ENCODE results near the gene GATA2. TPM values are rescaled to one million over a fixed set of nuclear protein-coding genes. Genes with fewer than 3 reads are reported as not detected.

The GATA2 gene
- total RNA-seq, 1 donor, result 0.72 TPM

DNA sequence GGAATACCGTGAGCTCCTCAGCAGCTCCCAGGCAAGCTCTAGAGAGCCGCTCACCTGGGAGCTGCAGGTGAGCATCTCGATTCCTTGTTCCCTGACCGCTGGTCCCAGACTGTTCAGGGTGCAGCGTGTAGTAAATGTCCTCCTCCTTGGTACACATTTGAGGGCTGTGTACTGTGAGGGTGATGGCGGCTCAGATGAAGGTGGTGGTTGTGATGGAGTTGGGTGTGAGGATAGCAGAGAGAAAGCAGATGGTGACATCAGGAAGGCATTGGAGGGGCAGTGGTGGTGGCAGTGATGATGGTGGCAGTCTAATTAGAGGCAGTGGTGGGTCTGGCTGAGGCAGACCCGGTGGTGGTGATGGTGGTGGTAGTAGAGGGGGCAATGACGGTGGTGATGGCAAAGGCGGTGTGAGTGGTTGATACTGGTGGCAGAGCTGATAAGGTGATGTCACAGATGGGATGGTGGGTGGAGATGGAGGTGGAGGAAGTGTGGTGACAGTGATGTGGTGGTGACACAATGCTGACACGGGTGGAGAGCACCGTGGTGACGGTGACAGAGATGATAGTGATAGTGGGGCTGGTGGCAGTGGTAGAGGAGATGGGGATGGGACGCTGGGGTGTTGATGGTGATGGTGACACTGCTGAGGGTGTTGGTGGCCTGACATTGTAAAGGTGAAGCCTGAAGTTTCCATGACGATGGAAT lies 26.0 kb downstream of the GATA2 start, which contains the start of gene DNAJB8:
Gene DNAJB8 (minus strand): TSS at position 51 of the 702 bp plus-strand sequence. CDS start 3,645 bp downstream, outside the sequence.
- no peak within 1 kb of the TSS for H2AFZ ChIP-seq (ENCODE audit: low read length)
- DNase-seq (ENCODE audit: insufficient read length, low spot score, missing footprints), result no peak

DNA sequence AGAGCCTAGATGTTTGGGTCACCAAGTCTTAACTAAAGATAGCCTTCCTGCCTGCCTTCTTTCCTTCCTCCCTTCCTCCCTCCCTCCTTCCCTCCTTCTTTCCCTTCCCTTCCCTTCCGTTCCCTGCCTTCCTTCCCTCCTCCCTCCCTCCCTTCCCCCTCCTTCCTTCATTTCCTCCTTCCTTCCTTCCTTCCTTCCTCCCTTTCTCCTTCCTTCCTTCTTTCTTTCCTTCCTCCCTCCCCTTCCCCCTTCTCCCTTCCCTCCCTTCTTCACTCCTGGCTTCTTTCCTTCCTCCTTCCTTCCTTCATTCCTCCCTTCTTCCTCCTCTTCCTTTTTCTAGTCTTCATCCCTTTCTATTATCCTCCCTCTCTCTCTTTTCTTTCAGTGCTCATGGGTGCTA lies 28.3 kb downstream of the GATA2 start:
- H3K4me3 ChIP-seq (ENCODE audit: insufficient read depth, low read length), result no peak overlapping the region
- H3K27ac ChIP-seq (ENCODE audit: low read depth, low read length), result no peak overlapping the region
- no peaks in the 10 kb centered on the region for H3K36me3 ChIP-seq (ENCODE audit: insufficient read depth, low read length)
- TF ChIP-seq, protein P1, sequence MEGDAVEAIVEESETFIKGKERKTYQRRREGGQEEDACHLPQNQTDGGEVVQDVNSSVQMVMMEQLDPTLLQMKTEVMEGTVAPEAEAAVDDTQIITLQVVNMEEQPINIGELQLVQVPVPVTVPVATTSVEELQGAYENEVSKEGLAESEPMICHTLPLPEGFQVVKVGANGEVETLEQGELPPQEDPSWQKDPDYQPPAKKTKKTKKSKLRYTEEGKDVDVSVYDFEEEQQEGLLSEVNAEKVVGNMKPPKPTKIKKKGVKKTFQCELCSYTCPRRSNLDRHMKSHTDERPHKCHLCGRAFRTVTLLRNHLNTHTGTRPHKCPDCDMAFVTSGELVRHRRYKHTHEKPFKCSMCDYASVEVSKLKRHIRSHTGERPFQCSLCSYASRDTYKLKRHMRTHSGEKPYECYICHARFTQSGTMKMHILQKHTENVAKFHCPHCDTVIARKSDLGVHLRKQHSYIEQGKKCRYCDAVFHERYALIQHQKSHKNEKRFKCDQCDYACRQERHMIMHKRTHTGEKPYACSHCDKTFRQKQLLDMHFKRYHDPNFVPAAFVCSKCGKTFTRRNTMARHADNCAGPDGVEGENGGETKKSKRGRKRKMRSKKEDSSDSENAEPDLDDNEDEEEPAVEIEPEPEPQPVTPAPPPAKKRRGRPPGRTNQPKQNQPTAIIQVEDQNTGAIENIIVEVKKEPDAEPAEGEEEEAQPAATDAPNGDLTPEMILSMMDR (IDR thresholded peaks at IDR 0.05; ENCODE audit: extremely low read depth, low read depth, low read length), result no peak
- DNase-seq (ENCODE audit: insufficient read length, low spot score, missing footprints), result no peak
- H3K9me3 ChIP-seq (ENCODE audit: low read depth, low read length), result no peaks in the 10 kb centered on the region
- H3K4me1 ChIP-seq (ENCODE audit: insufficient read depth, low read length), result no peaks in the 10 kb centered on the region
- H3K79me2 ChIP-seq (ENCODE audit: insufficient read depth, low read length), result no peaks in the 10 kb centered on the region
- no peak overlapping the region for H2AFZ ChIP-seq (ENCODE audit: low read length)
- H3K4me2 ChIP-seq (ENCODE audit: insufficient read depth, low read length), result no peak overlapping the region
- no peaks in the 10 kb centered on the region for H4K20me1 ChIP-seq (ENCODE audit: insufficient read depth, low read length)
- H3K27me3 ChIP-seq (ENCODE audit: insufficient read depth, low read length), result peaks cover 26% of the 10 kb centered on the region

More for the DNA sequence above, 26.0 kb downstream of the GATA2 start, which contains the start of gene DNAJB8:
- Histone ChIP-seq H4K20me1 (ENCODE audit: insufficient read depth, low read length) (no peaks in the 10 kb centered on the region), H3K27me3 (ENCODE audit: insufficient read depth, low read length) (peaks cover 28% of the 10 kb centered on the region), H3K4me2 (ENCODE audit: insufficient read depth, low read length) (no peak within 1 kb of the TSS), H3K4me1 (ENCODE audit: insufficient read depth, low read length) (no peaks in the 10 kb centered on the region), H3K9me3 (ENCODE audit: low read depth, low read length) (no peaks in the 10 kb centered on the region), H3K79me2 (ENCODE audit: insufficient read depth, low read length) (no peaks in the 10 kb centered on the region), H3K4me3 (ENCODE audit: insufficient read depth, low read length) (no peak within 1 kb of the TSS), H3K27ac (ENCODE audit: low read depth, low read length) (no peak within 1 kb of the TSS), H3K36me3 (ENCODE audit: insufficient read depth, low read length) (no peaks in the 10 kb centered on the region)
- TF ChIP-seq, protein P1 (IDR thresholded peaks at IDR 0.05; ENCODE audit: extremely low read depth, low read depth, low read length), result no peak

DNA sequence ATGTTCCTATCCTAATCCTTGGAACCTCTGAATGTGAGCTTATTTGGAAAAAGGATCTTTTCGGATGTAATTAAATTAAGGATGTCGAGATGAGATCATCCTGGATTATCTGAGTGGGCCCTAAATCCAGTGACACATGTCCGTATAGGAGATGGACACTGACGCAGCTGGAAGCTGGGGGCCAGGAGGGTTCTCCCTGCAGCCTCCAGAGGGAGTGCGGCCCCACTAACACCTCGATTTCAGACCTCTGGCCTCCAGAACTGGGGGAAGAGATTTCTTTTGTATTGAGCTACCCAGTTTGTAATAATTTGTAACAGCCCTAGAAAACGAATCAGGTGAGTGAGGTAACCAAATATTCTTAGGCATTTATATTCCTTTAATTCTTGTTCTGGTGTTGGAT lies 28.8 kb downstream of the GATA2 start:
- no peaks in the 10 kb centered on the region for H3K9me3 ChIP-seq (ENCODE audit: low read depth, low read length)

DNA sequence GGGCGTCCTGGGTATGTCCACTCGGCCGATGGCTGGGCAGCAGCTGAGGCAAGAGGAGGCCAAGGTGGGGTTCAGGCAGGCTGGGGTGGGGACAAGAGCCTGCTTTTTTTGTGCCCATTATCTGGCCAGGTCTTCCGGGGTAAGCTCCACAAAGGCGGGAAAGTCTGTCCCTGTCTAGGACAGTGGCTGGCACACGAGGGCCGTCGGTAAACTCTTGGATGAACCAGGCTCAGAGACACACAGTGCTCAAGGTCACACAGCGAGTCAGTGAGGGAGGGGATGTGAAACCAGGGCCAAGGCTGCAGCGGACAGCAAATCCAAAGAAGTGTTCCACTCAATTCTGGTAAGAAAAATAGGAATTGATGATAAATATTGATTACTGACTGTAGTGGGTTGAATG lies 29.2 kb downstream of the GATA2 start:
- no peaks in the 10 kb centered on the region for H3K4me1 ChIP-seq (ENCODE audit: insufficient read depth, low read length)
- H2AFZ ChIP-seq (ENCODE audit: low read length), result no peak overlapping the region
- no peak overlapping the region for H3K4me2 ChIP-seq (ENCODE audit: insufficient read depth, low read length)
- H4K20me1 ChIP-seq (ENCODE audit: insufficient read depth, low read length), result no peaks in the 10 kb centered on the region
- H3K9me3 ChIP-seq (ENCODE audit: low read depth, low read length), result no peaks in the 10 kb centered on the region
- H3K27me3 ChIP-seq (ENCODE audit: insufficient read depth, low read length), result peaks cover 26% of the 10 kb centered on the region
- TF ChIP-seq, protein P1 (IDR thresholded peaks at IDR 0.05; ENCODE audit: extremely low read depth, low read depth, low read length), result no peak
- H3K36me3 ChIP-seq (ENCODE audit: insufficient read depth, low read length), result no peaks in the 10 kb centered on the region
- DNase-seq (ENCODE audit: insufficient read length, low spot score, missing footprints), result no peak
- H3K79me2 ChIP-seq (ENCODE audit: insufficient read depth, low read length), result no peaks in the 10 kb centered on the region
- no peak overlapping the region for H3K4me3 ChIP-seq (ENCODE audit: insufficient read depth, low read length)
- H3K27ac ChIP-seq (ENCODE audit: low read depth, low read length), result no peak overlapping the region

More for the DNA sequence above, 28.8 kb downstream of the GATA2 start:
- Histone ChIP-seq H3K27me3 (ENCODE audit: insufficient read depth, low read length) (peaks cover 26% of the 10 kb centered on the region), H3K4me2 (ENCODE audit: insufficient read depth, low read length) (no peak overlapping the region), H3K79me2 (ENCODE audit: insufficient read depth, low read length) (no peaks in the 10 kb centered on the region), H3K36me3 (ENCODE audit: insufficient read depth, low read length) (no peaks in the 10 kb centered on the region), H2AFZ (ENCODE audit: low read length) (no peak overlapping the region), H3K4me1 (ENCODE audit: insufficient read depth, low read length) (no peaks in the 10 kb centered on the region), H3K4me3 (ENCODE audit: insufficient read depth, low read length) (no peak overlapping the region), H3K27ac (ENCODE audit: low read depth, low read length) (no peak overlapping the region), H4K20me1 (ENCODE audit: insufficient read depth, low read length) (no peaks in the 10 kb centered on the region)
- DNase-seq (ENCODE audit: insufficient read length, low spot score, missing footprints), result no peak
- TF ChIP-seq, protein P1 (IDR thresholded peaks at IDR 0.05; ENCODE audit: extremely low read depth, low read depth, low read length), result no peak

Data from osteoblast (primary cell).